ENCODE data around the gene SLC6A3. TPM values are rescaled to one million over a fixed set of nuclear protein-coding genes. Genes with fewer than 3 reads are reported as not detected.

SLC6A3 gene
- total and polyA plus RNA-seq, 12 donors, result 0.04 to 0.19 (median 0.18) TPM; not detected in 9

- Histone ChIP-seq H3K27ac (no peak overlapping the region), H3K27me3 (peaks cover 0 to 58% (median 30%) of the 10 kb centered on the region in 7 donors), H3K4me3 (no peak overlapping the region), H3K4me1 (no peaks in the 10 kb centered on the region), H3K9me3 (no peaks in the 10 kb centered on the region), H3K36me3 (no peaks in the 10 kb centered on the region)
- DNase-seq, result no peak
- intact Hi-C loops (cut with DNase I), result no loop called here
- no peak for ATAC-seq
- TF ChIP-seq CTCF (IDR thresholded peaks at IDR 0.05), result no peak
- WGBS, 2 donors, result 64 to 66% methylated on average over 7 of the region's 7 CpGs
These were observed 78.1 kb downstream of the SLC6A3 start for GRCh38 chr5:1367149-1367548.

- Histone ChIP-seq H3K27ac (no peak overlapping the region), H3K4me3 (no peak overlapping the region), H3K4me1 (no peaks in the 10 kb centered on the region), H3K27me3 (peaks cover 0 to 58% (median 37%) of the 10 kb centered on the region in 7 donors), H3K36me3 (no peaks in the 10 kb centered on the region), H3K9me3 (no peaks in the 10 kb centered on the region)
- DNase-seq, result no peak
- TF ChIP-seq CTCF (IDR thresholded peaks at IDR 0.05), result no peak
- no peak for ATAC-seq
- intact Hi-C loops (cut with DNase I), result no loop called here
- WGBS, 2 donors, result 84 to 93% methylated on average over 14 of the region's 14 CpGs
These were observed 78.7 kb downstream of the SLC6A3 start for GRCh38 chr5:1366514-1366913.

- DNase-seq (no peak), ATAC-seq (no peak)
- Histone ChIP-seq H3K27ac (no peak overlapping the region), H3K9me3 (no peaks in the 10 kb centered on the region), H3K27me3 (peaks cover 0 to 76% (median 57%) of the 10 kb centered on the region in 7 donors), H3K36me3 (no peaks in the 10 kb centered on the region), H3K4me1 (no peaks in the 10 kb centered on the region), H3K4me3 (no peak overlapping the region)
- WGBS, 2 donors, result 69 to 72% methylated on average over 9 of the region's 9 CpGs
- intact Hi-C loops (cut with DNase I), result no loop called here
- TF ChIP-seq CTCF (IDR thresholded peaks at IDR 0.05), result no peak
These were observed 81.0 kb downstream of the SLC6A3 start for GRCh38 chr5:1364211-1364610.

- no peak for TF ChIP-seq CTCF (IDR thresholded peaks at IDR 0.05)
- Histone ChIP-seq H3K36me3 (no peaks in the 10 kb centered on the region), H3K27me3 (peaks cover 0 to 81% (median 63%) of the 10 kb centered on the region in 7 donors), H3K4me3 (no peak overlapping the region), H3K27ac (no peak overlapping the region), H3K9me3 (no peaks in the 10 kb centered on the region), H3K4me1 (no peaks in the 10 kb centered on the region)
- DNase-seq, result no peak
- 77 to 79% methylated on average over 16 of the region's 16 CpGs for WGBS, 2 donors
- no peak for ATAC-seq
- intact Hi-C loops (cut with DNase I), result no loop called here
These were observed 81.7 kb downstream of the SLC6A3 start for GRCh38 chr5:1363581-1363980.
